MM.1S (cell line): Measurements from ENCODE around the gene NXT2.

ENCODE experiments used
- DNase-seq: peaks from one replicate; pipeline ENCODE4 v3.0.0-alpha.2; 2015
- H2AFZ ChIP-seq: fragments of 300-600 bp; sonication (generic); 2 replicates; pipeline ENCODE4 v1.6.0; 2016; ENCODE audit warnings: antibody characterized with exemption, low read length
- H3F3A ChIP-seq: fragments of 300-600 bp; sonication (generic); 2 replicates; pipeline ENCODE4 v1.6.1; 2016; ENCODE audit warnings: mild to moderate bottlenecking, antibody characterized with exemption, low read length, moderate library complexity, mixed read lengths; ENCODE audit not compliant: insufficient read depth
- H3K27ac ChIP-seq: fragments of 300-600 bp; sonication (generic); 2 replicates; pipeline ENCODE4 v1.5.1; 2016; ENCODE audit warnings: mild to moderate bottlenecking, low read length
- H3K27me3 ChIP-seq: fragments of 300-600 bp; sonication (generic); replicated peaks from 2 replicates; pipeline ENCODE4 v1.6.0; 2016; ENCODE audit warnings: low read length; ENCODE audit not compliant: insufficient read depth
- H3K36me3 ChIP-seq: fragments of 300-600 bp; sonication (generic); replicated peaks from 2 replicates; pipeline ENCODE4 v1.6.1; 2016; ENCODE audit warnings: mild to moderate bottlenecking, low read length, mixed read lengths; ENCODE audit not compliant: insufficient read depth
- H3K4me1 ChIP-seq: fragments of 300-600 bp; sonication (generic); 2 replicates; pipeline ENCODE4 v1.6.1; 2016; ENCODE audit warnings: low read length, mixed read lengths
- H3K4me2 ChIP-seq: fragments of 300-600 bp; sonication (generic); 2 replicates; pipeline ENCODE4 v1.6.0; 2016; ENCODE audit warnings: low read depth, low read length
- H3K4me3 ChIP-seq: fragments of 300-600 bp; sonication (generic); 2 replicates; pipeline ENCODE4 v1.5.1; 2016; ENCODE audit warnings: low read length, mixed read lengths
- H3K79me2 ChIP-seq: fragments of 300-600 bp; sonication (generic); 2 replicates; pipeline ENCODE4 v1.6.1; 2016; ENCODE audit warnings: mixed run types, low read length, mixed read lengths
- H3K9ac ChIP-seq: fragments of 300-600 bp; sonication (generic); 2 replicates; pipeline ENCODE4 v1.6.1; 2016; ENCODE audit warnings: low read length, mixed read lengths
- H3K9me2 ChIP-seq: fragments of 300-600 bp; sonication (generic); replicated peaks from 2 replicates; pipeline ENCODE4 v1.6.1; 2016; ENCODE audit warnings: mild to moderate bottlenecking, low read length, mixed read lengths; ENCODE audit not compliant: insufficient read depth
- H3K9me3 ChIP-seq: fragments of 300-600 bp; sonication (generic); replicated peaks from 2 replicates; pipeline ENCODE4 v1.6.1; 2016; ENCODE audit warnings: mild to moderate bottlenecking, low read length, mixed read lengths; ENCODE audit not compliant: insufficient read depth
- H4K20me1 ChIP-seq: fragments of 300-600 bp; sonication (generic); 2 replicates; pipeline ENCODE4 v1.6.1; 2016; ENCODE audit warnings: mild to moderate bottlenecking, low read length, moderate library complexity, mixed read lengths; ENCODE audit not compliant: insufficient read depth
- CTCF ChIP-seq: fragments of 300-600 bp; sonication (generic); IDR thresholded peaks from 2 replicates; pipeline ENCODE4 v1.5.1; 2016; ENCODE audit warnings: antibody characterized with exemption, low read length, mixed read lengths
- EZH2 ChIP-seq: fragments of 300-600 bp; sonication (generic); optimal IDR thresholded peaks from 2 replicates; pipeline ENCODE3; 2017; ENCODE audit warnings: low read depth, mild to moderate bottlenecking, antibody characterized with exemption, low read length, mixed read lengths
- EZH2phosphoT487 ChIP-seq: fragments of 300-600 bp; sonication (generic); IDR thresholded peaks from 2 replicates; pipeline ENCODE4 v1.6.1; 2018; ENCODE audit warnings: antibody characterized with exemption, low read length

Gene NXT2

GRCh38 chrX:109577055-109577454, 40.4 kb downstream of the NXT2 start:
- Histone ChIP-seq H3K4me1 (no peaks in the 10 kb centered on the region), H2AFZ (no peak overlapping the region), H3K4me3 (no peak overlapping the region), H3K9ac (no peak overlapping the region), H3K79me2 (no peaks in the 10 kb centered on the region), H3K9me2 (no peaks in the 10 kb centered on the region), H4K20me1 (no peaks in the 10 kb centered on the region), H3F3A (no peaks in the 10 kb centered on the region), H3K27ac (no peak overlapping the region), H3K36me3 (no peaks in the 10 kb centered on the region), H3K27me3 (no peaks in the 10 kb centered on the region), H3K9me3 (no peaks in the 10 kb centered on the region), H3K4me2 (no peak overlapping the region)
- no peak for TF ChIP-seq EZH2phosphoT487
- TF ChIP-seq CTCF, result no peak
- no peak for TF ChIP-seq EZH2
- no peak for DNase-seq

- H3K4me2 ChIP-seq, result no peak overlapping the region
- no peak overlapping the region for H3K9ac ChIP-seq
- H3K4me1 ChIP-seq, result no peaks in the 10 kb centered on the region
- no peaks in the 10 kb centered on the region for H3K9me3 ChIP-seq
- H3K27ac ChIP-seq, result no peak overlapping the region
- H3K27me3 ChIP-seq, result no peaks in the 10 kb centered on the region
- H3K4me3 ChIP-seq, result no peak overlapping the region
- TF ChIP-seq CTCF (no peak), EZH2phosphoT487 (no peak), EZH2 (no peak)
- no peak for DNase-seq
- no peak overlapping the region for H2AFZ ChIP-seq
- H3K79me2 ChIP-seq, result no peaks in the 10 kb centered on the region
- no peaks in the 10 kb centered on the region for H3K36me3 ChIP-seq
- no peaks in the 10 kb centered on the region for H3F3A ChIP-seq
- H3K9me2 ChIP-seq, result no peaks in the 10 kb centered on the region
- no peaks in the 10 kb centered on the region for H4K20me1 ChIP-seq
These were observed 42.3 kb downstream of the NXT2 start for GRCh38 chrX:109578916-109579315.

- no peaks in the 10 kb centered on the region for H3K79me2 ChIP-seq
These were observed 48.8 kb downstream of the NXT2 start for GRCh38 chrX:109585488-109585887.

More at GRCh38 chrX:109585488-109585887, 48.8 kb downstream of the NXT2 start:
- H3K36me3 ChIP-seq, result no peaks in the 10 kb centered on the region
- no peak overlapping the region for H3K4me2 ChIP-seq
- no peaks in the 10 kb centered on the region for H3K9me3 ChIP-seq
- H2AFZ ChIP-seq, result no peak overlapping the region
- H4K20me1 ChIP-seq, result no peaks in the 10 kb centered on the region
- H3K4me1 ChIP-seq, result no peaks in the 10 kb centered on the region
- DNase-seq, result no peak
- H3K27ac ChIP-seq, result no peak overlapping the region
- TF ChIP-seq EZH2phosphoT487 (no peak), EZH2 (no peak), CTCF (no peak)
- H3K4me3 ChIP-seq, result no peak overlapping the region
- no peaks in the 10 kb centered on the region for H3F3A ChIP-seq
- H3K9ac ChIP-seq, result no peak overlapping the region
- no peaks in the 10 kb centered on the region for H3K27me3 ChIP-seq
- H3K9me2 ChIP-seq, result no peaks in the 10 kb centered on the region
